Endodermal cell (in vitro differentiated cells): ENCODE results near the gene DESI2. TPM values are rescaled to one million over a fixed set of nuclear protein-coding genes. Genes with fewer than 3 reads are reported as not detected.
A peak's percentile ranks its signal among the peaks of the same experiment; 100 is the strongest.

Experiments used
- DNase-seq: peaks from one replicate; pipeline ENCODE4 v3.0.0-alpha.2; 2017
- H3K27ac ChIP-seq: 2 replicates; pipeline ENCODE4 v1.5.1; 2013; ENCODE audit warnings: mild to moderate bottlenecking, low read depth, low read length, moderate library complexity
- H3K27me3 ChIP-seq: 2 replicates; pipeline ENCODE4 v1.6.1; 2013; ENCODE audit warnings: mild to moderate bottlenecking, low read length, moderate library complexity; ENCODE audit not compliant: insufficient read depth, control insufficient read depth, poor library complexity, severe bottlenecking
- H3K36me3 ChIP-seq: 2 replicates; pipeline ENCODE4 v1.7.0; 2013; ENCODE audit warnings: mild to moderate bottlenecking, low read length, moderate library complexity; ENCODE audit not compliant: control insufficient read depth, insufficient read depth
- H3K4me1 ChIP-seq: one replicate; pipeline ENCODE4 v1.7.0; 2013; ENCODE audit warnings: low read length; ENCODE audit not compliant: control insufficient read depth, insufficient read depth
- H3K4me3 ChIP-seq: 2 replicates; pipeline ENCODE4 v1.5.1; 2013; ENCODE audit warnings: mild to moderate bottlenecking, low read length, moderate library complexity
- H3K9ac ChIP-seq: 2 replicates; pipeline ENCODE4 v1.6.1; 2013; ENCODE audit warnings: mild to moderate bottlenecking, low read length, moderate library complexity; ENCODE audit not compliant: poor library complexity, severe bottlenecking; ENCODE audit errors: extremely low read depth
- H3K9me3 ChIP-seq: 2 replicates; pipeline ENCODE4 v1.6.1; 2013; ENCODE audit warnings: mild to moderate bottlenecking, low read length, moderate library complexity; ENCODE audit not compliant: control insufficient read depth
- H3K27ac Mint-ChIP-seq: 2 replicates; pipeline ENCODE4 v1.8.0; 2020; ENCODE audit warnings: mixed read lengths
- H3K27me3 Mint-ChIP-seq: 2 replicates; pipeline ENCODE4 v1.8.0; 2021; ENCODE audit warnings: mild to moderate bottlenecking, mixed read lengths; ENCODE audit not compliant: insufficient read depth
- H3K36me3 Mint-ChIP-seq: 2 replicates; pipeline ENCODE4 v1.8.0; 2020; ENCODE audit warnings: low read depth, mixed read lengths
- H3K4me1 Mint-ChIP-seq: 2 replicates; pipeline ENCODE4 v1.8.0; 2020; ENCODE audit warnings: mixed read lengths
- H3K4me3 Mint-ChIP-seq: 2 replicates; pipeline ENCODE4 v1.8.0; 2020; ENCODE audit warnings: mild to moderate bottlenecking, moderate library complexity, mixed read lengths
- H3K9me3 Mint-ChIP-seq: 2 replicates; pipeline ENCODE4 v1.8.0; 2020; ENCODE audit warnings: mild to moderate bottlenecking, mixed read lengths
- whole genome bisulfite sequencing, 2 experiments: methylation state at CpG; one replicate each; pipeline versions ENCODE4 v1.1.5 to v1.1.7; 2013; ENCODE audit warnings: missing lambda C conversion rate in 2 of 2, mixed read lengths in 1 of 2; ENCODE audit not compliant: insufficient coverage in 1 of 2, insufficient read length in 1 of 2; 5-methylcytosine and 5-hydroxymethylcytosine counted together
- total RNA-seq, 2 donors: library from RNA; stranded (reverse); fragmentation: NEBNext Ultra II Directional in 1 of 2; extraction: Animal tissue kit (Norgen Biotek cat#: 25700) in 1 of 2; gene quantifications; 2 replicates in 1 of 2; 3 replicates in 1 of 2; pipeline ENCODE4 v1.2.1, GENCODE V29; 2021
- TF ChIP-seq, protein P1 (sequence below): fragments of 200-600 bp; sonication (generic); conservative IDR thresholded peaks from 2 replicates; pipeline ENCODE4 v1.5.0; 2021; ENCODE audit warnings: antibody characterized with exemption, mild to moderate bottlenecking

DESI2 gene
- total RNA-seq, 2 donors from 2014 or later, result 50.0 to 50.2 TPM

- Histone ChIP-seq H3K4me1 (no peaks in the 10 kb centered on the region), H3K27me3 (no peaks in the 10 kb centered on the region), H3K9ac (no peak overlapping the region), H3K36me3 (peaks cover 22% of the 10 kb centered on the region), H3K27ac (no peak overlapping the region), H3K4me3 (no peak overlapping the region), H3K9me3 (no peaks in the 10 kb centered on the region)
- 83 to 93% methylated on average over 2 to 7 of the region's 8 CpGs for WGBS, 2 experiments
- H3K4me1 Mint-ChIP-seq, result no peaks in the 10 kb centered on the region
- H3K9me3 Mint-ChIP-seq, result no peaks in the 10 kb centered on the region
- H3K4me3 Mint-ChIP-seq, result no peak overlapping the region
- H3K36me3 Mint-ChIP-seq, result peaks cover 28% of the 10 kb centered on the region
- H3K27ac Mint-ChIP-seq, result no peak overlapping the region
- TF ChIP-seq, protein P1, sequence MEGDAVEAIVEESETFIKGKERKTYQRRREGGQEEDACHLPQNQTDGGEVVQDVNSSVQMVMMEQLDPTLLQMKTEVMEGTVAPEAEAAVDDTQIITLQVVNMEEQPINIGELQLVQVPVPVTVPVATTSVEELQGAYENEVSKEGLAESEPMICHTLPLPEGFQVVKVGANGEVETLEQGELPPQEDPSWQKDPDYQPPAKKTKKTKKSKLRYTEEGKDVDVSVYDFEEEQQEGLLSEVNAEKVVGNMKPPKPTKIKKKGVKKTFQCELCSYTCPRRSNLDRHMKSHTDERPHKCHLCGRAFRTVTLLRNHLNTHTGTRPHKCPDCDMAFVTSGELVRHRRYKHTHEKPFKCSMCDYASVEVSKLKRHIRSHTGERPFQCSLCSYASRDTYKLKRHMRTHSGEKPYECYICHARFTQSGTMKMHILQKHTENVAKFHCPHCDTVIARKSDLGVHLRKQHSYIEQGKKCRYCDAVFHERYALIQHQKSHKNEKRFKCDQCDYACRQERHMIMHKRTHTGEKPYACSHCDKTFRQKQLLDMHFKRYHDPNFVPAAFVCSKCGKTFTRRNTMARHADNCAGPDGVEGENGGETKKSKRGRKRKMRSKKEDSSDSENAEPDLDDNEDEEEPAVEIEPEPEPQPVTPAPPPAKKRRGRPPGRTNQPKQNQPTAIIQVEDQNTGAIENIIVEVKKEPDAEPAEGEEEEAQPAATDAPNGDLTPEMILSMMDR, result no peak
- DNase-seq, result peak; percentile 39
- H3K27me3 Mint-ChIP-seq, result no peaks in the 10 kb centered on the region
Measured at GRCh38 chr1:244709076-244709475, 56.1 kb downstream of the DESI2 start.

- Histone ChIP-seq H3K27me3 (no peaks in the 10 kb centered on the region), H3K9me3 (no peaks in the 10 kb centered on the region), H3K4me3 (no peak overlapping the region), H3K4me1 (no peaks in the 10 kb centered on the region), H3K36me3 (peaks cover 22% of the 10 kb centered on the region), H3K27ac (no peak overlapping the region), H3K9ac (no peak overlapping the region)
- Mint-ChIP-seq H3K4me1 (no peaks in the 10 kb centered on the region), H3K27me3 (no peaks in the 10 kb centered on the region), H3K4me3 (no peak overlapping the region), H3K9me3 (no peaks in the 10 kb centered on the region), H3K36me3 (peaks cover 24% of the 10 kb centered on the region), H3K27ac (no peak overlapping the region)
- WGBS, 2 experiments, result 67 to 91% methylated on average over 1 of the region's 2 CpGs
- DNase-seq, result peak; percentile 36
- TF ChIP-seq, protein P1, result no peak
Measured at GRCh38 chr1:244709476-244710368, 56.8 kb downstream of the DESI2 start.

GRCh38 chr1:244710474-244711062 is 57.6 kb downstream of the DESI2 start:
- Histone ChIP-seq H3K9me3 (no peaks in the 10 kb centered on the region), H3K9ac (no peak overlapping the region), H3K27me3 (no peaks in the 10 kb centered on the region), H3K36me3 (peaks cover 20% of the 10 kb centered on the region), H3K27ac (no peak overlapping the region), H3K4me3 (no peak overlapping the region), H3K4me1 (no peaks in the 10 kb centered on the region)
- DNase-seq, result peak; percentile 7
- WGBS, 2 experiments, result 94 to 100% methylated on average over 2 of the region's 2 CpGs
- Mint-ChIP-seq H3K36me3 (peaks cover 17% of the 10 kb centered on the region), H3K27me3 (no peaks in the 10 kb centered on the region), H3K4me3 (no peak overlapping the region), H3K9me3 (no peaks in the 10 kb centered on the region), H3K27ac (no peak overlapping the region), H3K4me1 (no peaks in the 10 kb centered on the region)
- TF ChIP-seq, protein P1, result no peak
